ENCODE data around the gene SFRP2. TPM values are rescaled to one million over a fixed set of nuclear protein-coding genes. Genes with fewer than 3 reads are reported as not detected.

The SFRP2 gene
- total and polyA plus RNA-seq, 2 of the 4 experiments (the other 2 are of a cell fraction), result not detected

- Histone ChIP-seq H3K18ac (ENCODE audit: low read depth, low read length) (no peak overlapping the region), H3K4ac (ENCODE audit: low read depth, low read length) (no peak overlapping the region)
Observed at GRCh38 chr4:153832720-153833287, 43.9 kb upstream of the SFRP2 start.

More at GRCh38 chr4:153832720-153833287, 43.9 kb upstream of the SFRP2 start:
- H4K8ac ChIP-seq (ENCODE audit: low read depth in 2 of 2, low read length in 2 of 2), result no peak overlapping the region
- POLR2A ChIA-PET (ENCODE audit: unreplicated experiment), result no interaction called here
- H3K27ac ChIP-seq (ENCODE audit: insufficient read depth, low read length), result no peak overlapping the region
- no peak overlapping the region for H2AFZ ChIP-seq (replicated peaks; ENCODE audit: low read length, poor library complexity)
- CTCF ChIA-PET, result no interaction called here
- no peaks in the 10 kb centered on the region for H4K20me1 ChIP-seq (ENCODE audit: insufficient read depth, low read length)
- H2AK5ac ChIP-seq (ENCODE audit: low read depth, low read length), result no peak overlapping the region
- WGBS, 2 experiments (ENCODE audit: extremely low coverage in 2 of 2, insufficient read length in 1 of 2), result 40% methylated on average over 1 of the region's 3 CpGs; no CpG with 5 or more reads in 1 of the 2 experiments
- BruUV-seq (replicated peaks), result no TSS peak
- DNase-seq (no peak), ATAC-seq (ENCODE audit: low read depth) (no peak)
- H3K27me3 ChIP-seq (ENCODE audit: control insufficient read depth, insufficient read depth, low read length), result no peaks in the 10 kb centered on the region
- no peak overlapping the region for H3K4me3 ChIP-seq (ENCODE audit: insufficient read depth, low read depth, low read length)
- no peaks in the 10 kb centered on the region for H3K4me1 ChIP-seq (ENCODE audit: control insufficient read depth, insufficient read depth, low read length)
- no peaks in the 10 kb centered on the region for H3K9me3 ChIP-seq (ENCODE audit: control insufficient read depth, insufficient read depth, low read length)
- dilution Hi-C loops (cut with HindIII; ENCODE audit: low sequenced_read_pairs, unreplicated experiment), result no loop called here
- no peaks in the 10 kb centered on the region for H3K36me3 ChIP-seq (ENCODE audit: control insufficient read depth, insufficient read depth, low read length)
- no peak overlapping the region for H2AK9ac ChIP-seq (replicated peaks; ENCODE audit: low read depth, low read length, poor library complexity)
- no peak overlapping the region for H3K23ac ChIP-seq (ENCODE audit: low read depth, low read length)
- no peak overlapping the region for H3K14ac ChIP-seq (replicated peaks; ENCODE audit: low read depth, low read length)
- no peaks in the 10 kb centered on the region for H3K79me1 ChIP-seq (ENCODE audit: low read depth in 1 of 2, low read length in 2 of 2)
- no peak overlapping the region for H3K9ac ChIP-seq (ENCODE audit: low read depth, low read length)
- no peak overlapping the region for H4K91ac ChIP-seq (ENCODE audit: insufficient read depth, low read depth, low read length)
- no peak overlapping the region for H4K5ac ChIP-seq (ENCODE audit: low read depth, low read length)
- no peak overlapping the region for H2BK15ac ChIP-seq (ENCODE audit: low read depth, low read length)
- H3K4me2 ChIP-seq (ENCODE audit: low read depth, low read length), result no peak overlapping the region
- H2BK5ac ChIP-seq (ENCODE audit: low read depth, low read length, poor library complexity, severe bottlenecking), result no peak overlapping the region
- no peak overlapping the region for H2BK20ac ChIP-seq (ENCODE audit: low read depth, low read length)
- no peaks in the 10 kb centered on the region for H3K9me1 ChIP-seq (ENCODE audit: insufficient read depth, low read length)
- H3K56ac ChIP-seq (ENCODE audit: extremely low read depth, insufficient read depth, low read length), result no peak overlapping the region
- TF ChIP-seq NFE2L2 (IDR thresholded peaks at IDR 0.05; ENCODE audit: low read depth, low read length), result no peak
- no peak for TF ChIP-seq POLR2A (IDR thresholded peaks at IDR 0.05; ENCODE audit: low read depth, low read length)
- no peak for TF ChIP-seq MXI1 (IDR thresholded peaks at IDR 0.05; ENCODE audit: borderline replicate concordance, low read depth, low read length)
- no peak for TF ChIP-seq CHD1 (IDR thresholded peaks at IDR 0.05; ENCODE audit: low read depth, low read length)
- no peak for TF ChIP-seq ELK1 (IDR thresholded peaks at IDR 0.05; ENCODE audit: borderline replicate concordance, low read depth, low read length)
- TF ChIP-seq MAZ (IDR thresholded peaks at IDR 0.05; ENCODE audit: borderline replicate concordance, low read depth, low read length), result no peak
- no peak for TF ChIP-seq BHLHE40 (IDR thresholded peaks at IDR 0.05; ENCODE audit: low read depth, low read length)
- no peak for TF ChIP-seq FOS (IDR thresholded peaks at IDR 0.05; ENCODE audit: low read depth, low read length)
- no peak for TF ChIP-seq RCOR1 (IDR thresholded peaks at IDR 0.05; ENCODE audit: insufficient replicate concordance, low read length)
- no peak for TF ChIP-seq CTCF (conservative IDR thresholded peaks at IDR 0.05; ENCODE audit: low read depth, low read length)
- TF ChIP-seq SMC3 (IDR thresholded peaks at IDR 0.05; ENCODE audit: low read depth, low read length), result no peak
- no peak for TF ChIP-seq USF2 (IDR thresholded peaks at IDR 0.05; ENCODE audit: low read depth, low read length)
- TF ChIP-seq MAFK (IDR thresholded peaks at IDR 0.05; ENCODE audit: low read depth, low read length), result no peak
- TF ChIP-seq RAD21 (IDR thresholded peaks at IDR 0.05; ENCODE audit: low read length), result no peak
- TF ChIP-seq CEBPB (IDR thresholded peaks at IDR 0.05; ENCODE audit: low read depth, low read length), result no peak
- no peak for TF ChIP-seq RFX5 (IDR thresholded peaks at IDR 0.05; ENCODE audit: low read depth, low read length)
- intact Hi-C loops (cut with micrococcal nuclease), result no loop called here
- in situ Hi-C loops (cut with MboI; ENCODE audit: low sequenced_read_pairs), result no loop called here
- H2BK120ac ChIP-seq (ENCODE audit: low read depth, low read length), result no peak overlapping the region
